Tibial nerve (tissue), 4 donors: ENCODE measurements around the gene CGB7. TPM values are rescaled to one million over a fixed set of nuclear protein-coding genes. Genes with fewer than 3 reads are reported as not detected.

Experiments
- DNase-seq, 2 donors: peaks; one replicate each; pipeline ENCODE4 v3.0.0-alpha.2; 2019; ENCODE audit warnings: low spot score in 2 of 2
- H3K27ac ChIP-seq, 4 donors: fragments of 200-600 bp; sonication (generic) in 3 of 4; one replicate each; pipeline ENCODE4 v1.5.1; 2017 to 2019; ENCODE audit warnings: mild to moderate bottlenecking in 1 of 4
- H3K27me3 ChIP-seq, 2 donors: fragments of 200-600 bp; sonication (generic) in 1 of 2; one replicate each; pipeline versions ENCODE4 v1.5.1 to v1.6.0; 2017 to 2019
- H3K36me3 ChIP-seq, 3 donors: fragments of 200-600 bp; sonication (generic); one replicate each; pipeline ENCODE4 v1.5.1; 2018 to 2019
- H3K4me1 ChIP-seq, 4 donors: fragments of 200-600 bp; sonication (generic) in 3 of 4; one replicate each; pipeline ENCODE4 v1.5.1; 2017 to 2019
- H3K4me3 ChIP-seq, 4 donors: fragments of 200-600 bp; sonication (generic) in 3 of 4; one replicate each; pipeline ENCODE4 v1.5.1; 2017 to 2019; ENCODE audit warnings: mild to moderate bottlenecking in 1 of 4, moderate library complexity in 1 of 4
- H3K9me3 ChIP-seq, 4 donors: fragments of 200-600 bp; sonication (generic) in 3 of 4; one replicate each; pipeline ENCODE4 v1.5.1; 2017 to 2019
- CTCF ChIP-seq, 5 experiments: fragments of 200-600 bp in 3 of 5; fragments of 450-650 bp in 2 of 5; sonication (generic) in 3 of 5; IDR thresholded peaks; one replicate each; pipeline ENCODE4 v1.5.1; 2016 to 2019; ENCODE audit warnings: antibody characterized with exemption in 5 of 5, mild to moderate bottlenecking in 3 of 5, moderate library complexity in 2 of 5
- EP300 ChIP-seq, 2 donors: sonication (generic); formaldehyde crosslinking; IDR thresholded peaks; one replicate each; pipeline ENCODE4 v1.6.1; 2017; ENCODE audit warnings: antibody characterized with exemption in 2 of 2, mild to moderate bottlenecking in 1 of 2
- POLR2A ChIP-seq, 2 donors: fragments of 450-650 bp; IDR thresholded peaks; one replicate each; pipeline ENCODE4 v1.6.1; 2017; ENCODE audit warnings: antibody characterized with exemption in 2 of 2, mild to moderate bottlenecking in 2 of 2, moderate library complexity in 2 of 2
- WGBS, 2 donors: methylation state at CpG; one replicate each; pipeline ENCODE4 v1.1.5; 2018; 5-methylcytosine and 5-hydroxymethylcytosine counted together
- total RNA-seq, 4 donors: library from RNA; depleted of rRNA; stranded (reverse); fragments of >200 nt; gene quantifications; one replicate each; pipeline ENCODE4 v1.1.0, GENCODE V29; 2016

The CGB7 gene
- total RNA-seq, 4 donors from 2014 or later = not detected

DNA sequence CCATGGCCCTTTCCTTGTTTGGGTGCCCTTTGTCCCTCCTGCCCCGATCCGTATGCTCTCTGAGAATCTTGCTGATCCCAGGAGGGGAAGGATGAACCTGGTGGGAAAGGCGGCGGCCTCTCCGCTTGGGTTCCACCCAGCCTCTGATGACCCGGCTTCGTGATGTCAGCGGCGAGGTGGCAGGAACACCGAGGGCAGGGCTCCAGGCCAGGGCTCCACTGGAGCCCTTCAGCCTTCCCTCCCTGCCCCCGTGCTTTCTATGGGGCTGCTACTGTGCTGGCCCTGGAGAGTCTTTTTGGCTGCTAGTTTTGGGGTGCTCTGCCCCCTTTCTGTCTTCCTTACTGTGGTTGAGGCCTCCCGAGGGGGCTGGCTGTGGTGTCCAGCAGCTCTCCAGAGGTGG lies 44.8 kb upstream of the CGB7 start:
- H3K4me1 ChIP-seq = peaks cover 0 to 10% (median 0%) of the 10 kb centered on the region in 4 donors
- no peaks in the 10 kb centered on the region for H3K27me3 ChIP-seq
- WGBS, 2 donors = 85 to 86% methylated on average over 9 to 12 of the region's 12 CpGs
- DNase-seq = no peak
- H3K36me3 ChIP-seq = peaks cover 6 to 100% (median 50%) of the 10 kb centered on the region in 3 donors
- H3K4me3 ChIP-seq = no peak overlapping the region
- no peaks in the 10 kb centered on the region for H3K9me3 ChIP-seq
- TF ChIP-seq EP300 (IDR thresholded peaks at IDR 0.05) = no peak
- TF ChIP-seq POLR2A (IDR thresholded peaks at IDR 0.05) = no peak
- TF ChIP-seq CTCF (IDR thresholded peaks at IDR 0.05) = no peak
- no peak overlapping the region for H3K27ac ChIP-seq

DNA sequence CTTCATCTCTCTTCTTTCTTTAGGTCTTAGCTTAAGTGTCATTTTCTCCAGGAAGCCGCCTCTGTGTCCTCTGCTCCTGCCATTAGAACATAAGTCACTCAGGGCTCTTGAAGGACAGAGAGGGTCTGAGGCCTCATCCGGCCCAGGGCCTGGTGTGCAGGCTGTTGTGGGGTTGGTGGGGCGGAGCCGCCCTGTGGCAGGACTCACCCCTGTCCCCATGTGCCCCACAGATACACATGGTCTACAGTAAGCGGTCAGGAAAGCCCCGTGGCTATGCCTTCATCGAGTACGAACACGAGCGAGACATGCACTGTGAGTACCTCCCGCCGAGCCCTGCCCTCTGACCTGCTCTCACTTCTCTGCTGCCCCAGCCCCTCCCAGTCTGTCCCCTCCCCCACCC lies 43.6 kb upstream of the CGB7 start:
- no peaks in the 10 kb centered on the region for H3K9me3 ChIP-seq
- TF ChIP-seq POLR2A (IDR thresholded peaks at IDR 0.05) (no peak), CTCF (IDR thresholded peaks at IDR 0.05) (no peak), EP300 (IDR thresholded peaks at IDR 0.05) (no peak)
- peaks cover 0 to 10% (median 0%) of the 10 kb centered on the region in 4 donors for H3K4me1 ChIP-seq
- DNase-seq = no peak
- no peak overlapping the region for H3K4me3 ChIP-seq
- H3K27ac ChIP-seq = no peak overlapping the region
- WGBS, 2 donors = 82 to 84% methylated on average over 12 of the region's 12 CpGs
- H3K27me3 ChIP-seq = no peaks in the 10 kb centered on the region
- H3K36me3 ChIP-seq = peaks cover 6 to 100% (median 60%) of the 10 kb centered on the region in 3 donors

GRCh38 chr19:49098795-49099194 lies 41.2 kb upstream of the CGB7 start:
- WGBS, 2 donors = 77 to 83% methylated on average over 4 of the region's 4 CpGs
- H3K27ac ChIP-seq = no peak overlapping the region
- TF ChIP-seq POLR2A (IDR thresholded peaks at IDR 0.05) (no peak), EP300 (IDR thresholded peaks at IDR 0.05) (no peak), CTCF (IDR thresholded peaks at IDR 0.05) (no peak)
- no peaks in the 10 kb centered on the region for H3K9me3 ChIP-seq
- peaks cover 6 to 100% (median 46%) of the 10 kb centered on the region in 3 donors for H3K36me3 ChIP-seq
- H3K4me3 ChIP-seq = no peak overlapping the region
- peaks cover 0 to 20% (median 0%) of the 10 kb centered on the region in 4 donors for H3K4me1 ChIP-seq
- no peaks in the 10 kb centered on the region for H3K27me3 ChIP-seq
- DNase-seq = no peak

- H3K9me3 ChIP-seq = no peaks in the 10 kb centered on the region
- peak; percentile 33 to 71 for DNase-seq
- H3K4me1 ChIP-seq = peaks cover 0 to 20% (median 0%) of the 10 kb centered on the region in 4 donors
- TF ChIP-seq EP300 (IDR thresholded peaks at IDR 0.05) = no peak
- TF ChIP-seq CTCF (IDR thresholded peaks at IDR 0.05) = peak; percentile 92 to 100 (median 99)
- no peak for TF ChIP-seq POLR2A (IDR thresholded peaks at IDR 0.05)
- no peak overlapping the region for H3K4me3 ChIP-seq
- H3K36me3 ChIP-seq = peaks cover 10 to 100% (median 47%) of the 10 kb centered on the region in 3 donors
- H3K27ac ChIP-seq = no peak overlapping the region
- no peaks in the 10 kb centered on the region for H3K27me3 ChIP-seq
- 48 to 53% methylated on average over 8 of the region's 8 CpGs for WGBS, 2 donors
Observed at GRCh38 chr19:49097453-49098288, 40.1 kb upstream of the CGB7 start.
